T-helper 1 cell treated with Interleukin-12 subunit alpha and Interleukin-12 subunit beta and Interleukin-4 antibody, amounts not matched to agents 30 μg/mL and 1 μg/mL, for 36 hours (primary cell): Measurements from ENCODE around the gene BAD.

ENCODE experiments used
- H3K27ac Mint-ChIP-seq: one replicate; pipeline ENCODE4 v1.8.0; 2021; ENCODE audit warnings: mild to moderate bottlenecking, mixed read lengths
- H3K27me3 Mint-ChIP-seq: one replicate; pipeline ENCODE4 v1.8.0; 2021; ENCODE audit warnings: low read depth, mixed read lengths
- H3K36me3 Mint-ChIP-seq: one replicate; pipeline ENCODE4 v1.8.0; 2021; ENCODE audit warnings: low read depth, mixed read lengths
- H3K4me1 Mint-ChIP-seq: one replicate; pipeline ENCODE4 v1.8.0; 2021; ENCODE audit warnings: low read depth, mixed read lengths
- H3K4me3 Mint-ChIP-seq: one replicate; pipeline ENCODE4 v1.8.0; 2021; ENCODE audit warnings: mild to moderate bottlenecking, moderate library complexity, mixed read lengths
- H3K9me3 Mint-ChIP-seq: one replicate; pipeline ENCODE4 v1.8.0; 2021; ENCODE audit warnings: mixed read lengths

BAD gene

DNA sequence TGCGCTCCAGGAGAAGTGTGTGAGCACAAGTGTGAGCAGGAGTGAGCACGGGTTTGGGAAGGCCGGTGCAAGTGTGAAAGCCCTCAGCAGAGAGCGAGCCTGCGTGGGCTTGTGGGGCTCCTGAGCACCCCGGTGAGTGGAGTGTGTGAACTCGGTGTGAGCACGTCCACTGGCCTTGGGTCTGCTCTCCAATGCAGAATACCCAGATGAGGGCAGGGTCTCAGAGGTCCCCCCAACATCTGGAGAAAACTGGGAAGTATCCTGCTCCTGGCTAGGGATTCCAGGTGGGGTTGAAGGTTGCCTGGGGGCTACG is 22.1 kb upstream of the BAD start:
- Mint-ChIP-seq H3K4me1 (peaks cover 18% of the 10 kb centered on the region), H3K27me3 (no peaks in the 10 kb centered on the region), H3K4me3 (peak overlapping the region; percentile 96), H3K36me3 (peaks cover 7% of the 10 kb centered on the region), H3K9me3 (no peaks in the 10 kb centered on the region), H3K27ac (peak overlapping the region; percentile 90)

DNA sequence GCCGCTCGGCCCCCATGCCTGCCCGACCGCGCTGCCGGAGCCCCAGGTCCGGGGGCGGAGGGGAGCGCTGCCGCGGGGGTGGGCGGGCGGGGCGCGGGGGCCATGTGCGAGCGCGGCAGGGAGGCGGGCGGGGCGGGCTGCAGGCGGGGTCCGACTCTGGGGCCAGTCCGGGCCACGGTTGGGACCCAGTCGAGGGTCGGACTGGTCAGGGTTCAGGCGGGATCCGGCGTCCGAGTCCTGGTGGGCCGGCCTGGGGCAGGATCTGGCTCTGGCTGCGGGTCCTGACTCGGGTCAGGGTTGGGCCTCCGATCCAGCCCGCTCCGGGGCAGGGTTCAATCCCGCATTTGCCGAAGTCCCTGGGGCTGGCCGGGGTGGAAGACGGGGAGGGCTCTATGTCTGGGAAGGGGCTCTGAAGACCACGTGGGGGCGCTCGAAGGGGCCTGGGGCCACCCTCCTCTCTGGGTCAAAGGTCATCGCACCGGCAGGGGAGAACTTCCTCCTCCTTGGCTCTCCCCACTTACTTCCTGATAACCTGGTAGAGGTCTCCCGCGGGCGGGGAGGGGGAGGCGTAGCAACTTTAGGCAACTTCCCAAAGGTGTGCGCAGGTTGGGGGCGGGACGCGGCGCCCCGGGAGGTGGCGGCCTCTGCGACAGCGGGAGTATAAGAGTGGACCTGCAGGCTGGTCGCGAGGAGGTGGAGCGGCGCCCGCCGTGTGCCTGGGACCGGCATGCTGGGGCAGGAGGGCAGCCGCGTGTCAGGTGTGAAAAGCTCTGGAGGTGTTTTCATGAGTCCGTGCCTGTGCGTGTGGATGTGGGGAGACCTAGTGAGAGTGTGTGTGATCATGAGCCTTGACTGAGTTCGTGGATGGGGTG is 21.5 kb upstream of the BAD start:
- Mint-ChIP-seq H3K4me3 (peak overlapping the region; percentile 96), H3K27ac (peak overlapping the region; percentile 90), H3K36me3 (peaks cover 7% of the 10 kb centered on the region), H3K9me3 (no peaks in the 10 kb centered on the region), H3K4me1 (peaks cover 18% of the 10 kb centered on the region), H3K27me3 (peaks cover 2% of the 10 kb centered on the region)

DNA sequence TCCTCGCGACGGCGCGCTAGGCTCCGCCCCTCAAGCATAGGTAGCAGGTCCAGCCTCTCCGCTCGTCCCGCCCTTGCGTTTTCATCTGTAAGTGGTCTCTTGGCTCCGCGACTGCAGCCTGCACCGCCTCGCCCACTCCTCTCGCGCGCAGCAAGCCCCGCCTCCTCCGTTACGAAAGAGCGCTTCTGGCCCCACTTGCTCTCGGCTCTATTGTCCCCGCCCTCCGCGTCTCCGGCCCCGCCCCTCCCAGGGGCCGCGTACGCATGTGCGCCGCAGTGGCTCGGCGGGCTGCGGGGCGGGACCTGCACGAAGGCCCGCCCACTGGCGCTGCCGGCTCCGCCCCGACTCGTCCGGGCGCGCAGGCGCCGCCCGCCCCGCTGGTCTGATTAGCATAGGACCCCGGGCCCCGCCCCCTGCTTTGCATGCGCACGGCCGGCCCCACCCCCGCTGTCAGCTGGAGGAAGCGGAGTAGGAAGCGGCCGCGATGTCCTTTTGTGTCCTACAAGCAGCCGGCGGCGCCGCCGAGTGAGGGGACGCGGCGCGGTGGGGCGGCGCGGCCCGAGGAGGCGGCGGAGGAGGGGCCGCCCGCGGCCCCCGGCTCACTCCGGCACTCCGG is 20.7 kb upstream of the BAD start, which contains the start of gene ESRRA:
TSS of gene ESRRA (plus strand) at position 450 of the 616 bp plus-strand sequence. CDS start 1,656 bp downstream, outside the sequence.
- peak within 1 kb of the TSS; percentile 93 for H3K27ac Mint-ChIP-seq
- H3K4me1 Mint-ChIP-seq: peaks cover 26% of the 10 kb centered on the region
- H3K36me3 Mint-ChIP-seq: peaks cover 7% of the 10 kb centered on the region
- H3K9me3 Mint-ChIP-seq: no peaks in the 10 kb centered on the region
- peak within 1 kb of the TSS; percentile 96 for H3K4me3 Mint-ChIP-seq
- peaks cover 10% of the 10 kb centered on the region for H3K27me3 Mint-ChIP-seq

DNA sequence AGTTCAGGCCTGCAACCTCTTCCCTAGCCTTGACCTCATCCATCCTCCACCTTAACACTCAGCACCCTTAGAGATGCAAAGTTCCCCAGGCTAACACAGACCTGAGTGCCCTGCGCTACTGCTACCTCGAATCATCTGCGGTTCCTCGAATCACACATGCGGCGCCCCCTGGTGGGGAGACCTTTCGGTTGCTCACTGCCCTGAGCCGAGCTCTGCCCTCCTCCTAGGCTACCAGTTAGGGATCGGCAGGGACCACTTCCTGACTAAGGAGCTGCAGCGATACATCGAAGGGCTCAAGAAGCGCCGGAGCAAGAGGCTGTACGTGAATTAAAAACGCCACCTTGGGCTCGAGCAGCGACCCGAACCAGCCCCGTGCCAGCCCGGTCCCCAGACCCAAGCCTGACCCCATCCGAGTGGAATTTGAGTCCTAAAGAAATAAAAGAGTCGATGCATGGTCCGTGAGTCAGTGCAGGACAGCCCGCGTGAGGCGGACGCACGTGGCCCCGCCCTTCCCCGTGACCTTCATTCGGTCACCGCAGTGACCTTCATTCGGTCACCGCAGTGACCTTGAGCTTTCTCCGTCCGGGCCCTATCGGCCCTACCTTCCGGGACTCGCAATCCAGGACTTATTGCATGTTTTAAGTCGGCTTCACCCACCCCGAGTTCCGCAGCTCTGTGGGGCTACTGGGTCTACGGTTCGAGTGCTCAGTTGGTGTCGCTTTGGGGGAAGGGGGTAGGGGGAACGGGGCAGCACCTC is 20.0 kb upstream of the BAD start:
- H3K27ac Mint-ChIP-seq: peak overlapping the region; percentile 93
- H3K4me1 Mint-ChIP-seq: peaks cover 28% of the 10 kb centered on the region

DNA sequence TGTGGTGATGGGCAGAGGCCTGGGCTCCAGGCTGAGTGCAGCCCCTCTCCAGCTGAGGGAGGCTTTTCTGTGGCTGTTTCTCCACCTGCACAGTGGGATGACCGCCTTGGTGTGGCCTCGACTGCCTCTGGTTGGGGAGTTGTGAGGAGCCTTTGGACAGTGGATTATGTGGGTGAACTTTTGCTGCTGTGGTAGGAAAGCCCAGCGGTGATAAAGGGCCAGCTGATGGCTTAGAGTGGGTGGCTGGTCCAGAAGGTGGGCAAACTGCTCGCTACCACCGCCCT is 19.5 kb upstream of the BAD start:
- Mint-ChIP-seq H3K4me3 (peak overlapping the region; percentile 90), H3K27ac (peak overlapping the region; percentile 93), H3K27me3 (peaks cover 21% of the 10 kb centered on the region), H3K36me3 (peaks cover 7% of the 10 kb centered on the region), H3K9me3 (no peaks in the 10 kb centered on the region), H3K4me1 (peaks cover 28% of the 10 kb centered on the region)

More for the DNA sequence above, 20.0 kb upstream of the BAD start:
- Mint-ChIP-seq H3K27me3 (peaks cover 15% of the 10 kb centered on the region), H3K36me3 (peaks cover 7% of the 10 kb centered on the region), H3K9me3 (no peaks in the 10 kb centered on the region), H3K4me3 (peak overlapping the region; percentile 90)

DNA sequence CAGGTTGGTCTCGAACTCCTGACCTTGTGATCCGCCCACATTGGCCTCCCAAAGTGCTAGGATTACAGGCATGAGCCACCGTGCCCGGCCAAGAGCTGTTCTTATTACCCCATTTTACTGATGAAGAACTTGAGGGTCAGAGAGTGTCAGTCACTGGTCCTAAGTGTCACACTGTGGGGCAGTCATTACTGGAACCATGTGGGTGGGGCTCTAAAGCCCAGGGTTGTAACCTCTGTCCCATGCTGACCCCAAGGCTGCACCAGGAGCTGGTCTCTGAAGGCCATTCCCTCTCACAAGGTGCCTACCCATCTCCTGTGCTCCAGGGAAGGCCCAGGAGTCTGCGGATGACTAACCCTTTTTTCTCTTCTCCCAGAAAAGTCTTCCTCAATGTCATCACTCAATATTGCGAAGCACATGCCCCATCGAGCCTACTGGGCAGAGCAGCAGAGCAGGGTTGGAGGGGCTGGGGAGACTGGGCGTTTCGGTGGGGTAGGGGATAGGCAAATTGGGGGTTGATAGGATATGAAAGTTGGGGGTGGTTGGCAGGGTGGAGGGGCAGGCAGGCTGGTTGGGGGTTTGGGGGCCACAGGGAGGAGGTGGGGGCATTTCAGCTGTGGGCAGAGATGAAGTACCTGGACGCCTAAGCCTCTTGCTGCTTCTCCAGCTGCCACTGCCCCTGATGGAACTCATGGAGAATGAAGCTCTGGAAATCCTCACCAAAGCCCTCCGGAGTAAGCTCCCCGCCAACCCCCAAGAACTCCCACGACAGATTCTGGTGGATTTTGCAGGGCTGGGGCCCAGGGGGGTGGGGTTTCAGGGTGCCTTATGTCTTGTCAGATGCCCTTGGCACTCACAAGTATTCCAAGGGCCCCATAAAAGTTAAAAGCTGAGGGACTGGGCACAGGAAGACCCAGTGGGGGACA is 18.9 kb upstream of the BAD start:
- Mint-ChIP-seq H3K27me3 (peaks cover 27% of the 10 kb centered on the region), H3K27ac (peak overlapping the region; percentile 93), H3K9me3 (no peaks in the 10 kb centered on the region), H3K4me3 (no peak overlapping the region), H3K36me3 (peaks cover 7% of the 10 kb centered on the region), H3K4me1 (peaks cover 29% of the 10 kb centered on the region)

DNA sequence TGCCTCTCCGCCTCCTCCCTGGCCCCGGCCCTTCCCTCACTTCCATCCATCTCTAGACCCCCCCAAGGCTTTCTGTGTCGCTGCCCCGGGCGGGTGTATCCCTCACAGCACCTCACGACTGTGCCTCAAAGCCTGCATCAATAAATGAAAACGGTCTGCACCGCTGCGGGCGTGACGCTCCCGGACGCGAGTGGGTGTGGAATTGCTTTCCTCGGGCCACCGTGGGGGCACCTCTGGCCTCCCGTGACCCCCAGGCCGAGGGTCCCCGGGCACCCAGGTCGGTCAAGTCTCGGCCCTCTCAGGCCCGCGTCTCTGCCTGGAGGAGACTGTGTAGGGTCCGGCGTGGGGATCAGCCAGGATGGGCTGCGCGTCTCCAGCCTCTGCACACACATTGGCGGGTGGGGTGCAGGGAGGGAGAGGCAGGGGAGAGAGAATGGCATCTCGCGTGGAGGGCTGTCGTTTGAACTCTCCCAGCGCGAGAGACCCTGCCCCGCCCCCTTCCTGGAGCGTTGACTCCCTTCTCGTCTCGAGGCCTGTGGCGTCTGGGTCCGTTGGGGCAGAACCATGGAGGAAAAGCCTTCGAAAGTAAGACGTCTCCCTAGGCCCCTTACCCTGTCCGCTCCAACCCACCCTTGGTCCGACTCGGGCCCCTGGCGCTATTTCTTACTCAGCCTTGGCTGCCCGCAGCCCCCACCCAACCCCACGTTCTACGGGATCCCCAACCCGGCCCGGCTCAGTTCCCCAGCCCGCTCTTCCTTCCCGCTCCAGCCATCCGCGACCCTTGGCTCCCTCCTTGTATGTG is 15.6 kb upstream of the BAD start, which contains the start of gene CATSPERZ:
TSS of gene CATSPERZ (plus strand) at position 512 of the 802 bp plus-strand sequence. CDS start at position 565, 53 bp downstream.
- no peaks in the 10 kb centered on the region for H3K36me3 Mint-ChIP-seq
- H3K9me3 Mint-ChIP-seq: no peaks in the 10 kb centered on the region
- peak within 1 kb of the TSS; percentile 76 for H3K4me3 Mint-ChIP-seq
- peaks cover 60% of the 10 kb centered on the region for H3K27me3 Mint-ChIP-seq
- peaks cover 19% of the 10 kb centered on the region for H3K4me1 Mint-ChIP-seq
- peak within 1 kb of the TSS; percentile 36 for H3K27ac Mint-ChIP-seq

DNA sequence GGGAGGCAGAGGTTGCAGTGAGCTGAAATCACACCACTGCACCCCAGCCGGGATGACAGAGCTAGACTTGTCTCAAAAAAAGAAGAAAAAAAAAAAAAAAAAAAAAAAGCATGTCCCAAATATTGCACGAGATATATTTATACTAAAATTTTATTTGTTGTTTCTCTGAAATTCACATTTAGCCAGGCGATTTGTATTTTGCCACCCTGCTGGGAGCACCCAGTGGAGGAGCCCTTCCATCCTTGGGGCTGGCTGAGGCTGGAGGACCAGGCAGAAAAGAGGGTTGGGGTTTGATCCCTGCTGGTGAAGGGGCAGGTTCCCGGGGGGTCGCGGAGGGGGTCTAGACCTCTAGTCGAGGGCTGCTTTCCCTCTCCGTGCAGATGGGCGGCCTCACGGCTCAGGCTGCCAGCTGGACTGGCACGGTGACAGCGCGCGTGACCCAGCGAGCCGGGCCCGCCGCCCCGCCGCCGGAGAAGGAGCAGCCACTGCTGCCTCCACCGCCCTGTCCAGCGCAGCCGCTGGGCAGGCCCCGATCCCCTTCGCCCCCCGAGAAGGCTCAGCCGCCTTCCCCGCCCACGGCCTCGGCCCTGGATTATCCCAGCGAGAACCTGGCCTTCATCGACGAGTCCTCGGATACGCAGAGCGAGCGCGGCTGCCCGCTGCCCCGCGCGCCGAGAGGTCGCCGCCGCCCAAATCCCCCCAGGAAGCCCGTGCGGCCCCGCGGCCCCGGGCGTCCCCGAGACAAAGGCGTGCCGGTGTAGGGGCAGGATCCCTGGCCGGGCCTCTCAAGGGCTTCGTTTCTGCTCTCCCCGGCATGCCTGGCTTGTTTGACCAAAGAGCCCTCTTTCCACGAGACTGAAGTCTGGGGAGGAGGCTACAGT is 14.7 kb upstream of the BAD start:
- Mint-ChIP-seq H3K4me3 (peak overlapping the region; percentile 63), H3K4me1 (peaks cover 15% of the 10 kb centered on the region), H3K36me3 (no peaks in the 10 kb centered on the region), H3K27me3 (peaks cover 67% of the 10 kb centered on the region), H3K27ac (peak overlapping the region; percentile 36), H3K9me3 (no peaks in the 10 kb centered on the region)

DNA sequence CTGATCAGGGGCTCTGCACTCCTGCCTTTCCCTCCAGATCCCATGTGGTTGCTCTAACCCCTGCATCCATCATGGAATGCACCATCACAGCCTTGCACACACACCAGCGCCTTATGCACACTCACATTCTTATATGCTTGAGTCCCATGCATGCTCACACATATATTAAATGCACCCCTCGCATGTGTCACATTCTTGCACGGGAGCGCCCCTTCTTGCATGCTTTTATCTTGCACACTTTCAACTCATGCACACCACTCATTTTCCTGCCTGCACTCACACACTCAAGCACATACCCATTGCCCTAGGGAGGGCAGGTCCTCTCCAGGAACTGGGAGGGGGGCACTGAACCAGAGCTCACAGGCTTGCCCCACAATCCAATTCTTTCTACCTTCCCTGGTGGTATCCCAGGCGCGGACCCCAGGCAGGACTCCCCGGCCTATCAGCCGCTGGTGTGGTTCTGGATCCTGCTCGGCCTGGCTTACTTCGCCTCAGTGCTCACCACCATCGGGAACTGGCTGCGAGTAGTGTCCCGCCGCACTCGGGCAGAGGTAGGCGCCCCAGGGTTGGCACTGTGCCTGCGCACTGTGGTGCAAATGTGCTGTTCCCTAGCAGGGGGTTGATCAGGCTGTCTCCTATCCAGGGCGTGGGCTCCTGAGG is 13.4 kb upstream of the BAD start:
- no peaks in the 10 kb centered on the region for H3K9me3 Mint-ChIP-seq
- no peak overlapping the region for H3K27ac Mint-ChIP-seq
- H3K27me3 Mint-ChIP-seq: peaks cover 81% of the 10 kb centered on the region
- H3K4me3 Mint-ChIP-seq: no peak overlapping the region
- H3K4me1 Mint-ChIP-seq: peaks cover 11% of the 10 kb centered on the region
- no peaks in the 10 kb centered on the region for H3K36me3 Mint-ChIP-seq

DNA sequence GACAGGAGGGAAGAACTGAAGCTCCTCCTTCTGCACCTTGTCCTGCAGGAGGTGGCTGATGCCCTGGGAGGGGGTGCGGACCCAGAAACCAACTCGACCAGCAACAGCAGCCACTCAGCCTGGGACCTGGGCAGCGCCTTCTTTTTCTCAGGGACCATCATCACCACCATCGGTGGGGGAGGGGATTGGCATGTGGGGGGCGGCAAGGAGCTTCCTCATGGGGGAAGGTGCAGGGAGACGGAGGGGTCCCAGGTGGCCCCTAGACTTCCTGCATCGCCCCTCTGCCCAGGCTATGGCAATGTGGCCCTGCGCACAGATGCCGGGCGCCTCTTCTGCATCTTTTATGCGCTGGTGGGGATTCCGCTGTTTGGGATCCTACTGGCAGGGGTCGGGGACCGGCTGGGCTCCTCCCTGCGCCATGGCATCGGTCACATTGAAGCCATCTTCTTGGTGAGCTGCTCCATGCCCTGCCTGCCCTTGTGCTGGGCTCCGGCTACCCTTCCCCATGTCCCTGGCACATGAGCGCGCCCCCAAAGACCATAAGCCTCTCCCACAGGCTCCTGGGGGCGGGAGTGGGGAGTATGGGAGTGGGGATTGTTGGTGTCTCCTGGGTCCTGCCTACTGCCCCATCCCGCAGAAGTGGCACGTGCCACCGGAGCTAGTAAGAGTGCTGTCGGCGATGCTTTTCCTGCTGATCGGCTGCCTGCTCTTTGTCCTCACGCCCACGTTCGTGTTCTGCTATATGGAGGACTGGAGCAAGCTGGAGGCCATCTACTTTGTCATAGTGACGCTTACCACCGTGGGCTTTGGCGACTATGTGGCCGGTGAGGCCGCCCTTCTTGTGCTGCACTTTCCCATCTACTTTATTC is 12.6 kb upstream of the BAD start:
- peaks cover 87% of the 10 kb centered on the region for H3K27me3 Mint-ChIP-seq
- no peaks in the 10 kb centered on the region for H3K36me3 Mint-ChIP-seq
- H3K9me3 Mint-ChIP-seq: no peaks in the 10 kb centered on the region
- no peak overlapping the region for H3K27ac Mint-ChIP-seq
- H3K4me3 Mint-ChIP-seq: no peak overlapping the region
- peaks cover 11% of the 10 kb centered on the region for H3K4me1 Mint-ChIP-seq

DNA sequence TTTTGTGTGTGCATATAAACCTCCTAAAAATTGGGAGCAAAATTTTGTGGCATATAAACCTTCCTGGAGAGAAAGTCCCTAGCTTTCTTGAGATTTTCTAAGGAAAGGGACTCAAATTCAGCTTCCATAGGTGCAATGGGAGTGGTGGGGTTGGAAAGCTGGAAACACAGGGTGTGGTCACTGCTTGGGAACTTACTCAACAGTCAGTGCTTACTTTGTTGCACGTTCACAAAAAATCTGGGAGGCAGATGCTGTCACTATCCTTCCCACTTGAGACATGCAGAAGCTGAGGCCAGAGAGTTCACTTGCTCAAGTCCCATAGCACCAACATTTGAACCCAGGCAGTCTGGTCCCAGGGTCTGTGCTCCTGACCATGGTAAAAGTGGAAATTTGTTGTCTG is 11.8 kb upstream of the BAD start:
- peaks cover 87% of the 10 kb centered on the region for H3K27me3 Mint-ChIP-seq
- H3K27ac Mint-ChIP-seq: no peak overlapping the region
- no peak overlapping the region for H3K4me3 Mint-ChIP-seq
- no peaks in the 10 kb centered on the region for H3K36me3 Mint-ChIP-seq
- peaks cover 11% of the 10 kb centered on the region for H3K4me1 Mint-ChIP-seq
- H3K9me3 Mint-ChIP-seq: no peaks in the 10 kb centered on the region
